Stimulated activated CD4-positive, alpha-beta T cell treated with anti-CD3 and anti-CD28 coated beads, Interleukin-1b, Interleukin-23, amount 100 ng/mL, for 1 hour (primary cell): ENCODE measurements around the gene PROM1.
A peak's percentile ranks its signal among the peaks of the same experiment; 100 is the strongest.

Source experiments
- DNase-seq, 2 donors: peaks; one replicate each; pipeline ENCODE4 v3.0.0-alpha.2; 2020; ENCODE audit warnings: low read depth in 2 of 2

PROM1 gene

DNA sequence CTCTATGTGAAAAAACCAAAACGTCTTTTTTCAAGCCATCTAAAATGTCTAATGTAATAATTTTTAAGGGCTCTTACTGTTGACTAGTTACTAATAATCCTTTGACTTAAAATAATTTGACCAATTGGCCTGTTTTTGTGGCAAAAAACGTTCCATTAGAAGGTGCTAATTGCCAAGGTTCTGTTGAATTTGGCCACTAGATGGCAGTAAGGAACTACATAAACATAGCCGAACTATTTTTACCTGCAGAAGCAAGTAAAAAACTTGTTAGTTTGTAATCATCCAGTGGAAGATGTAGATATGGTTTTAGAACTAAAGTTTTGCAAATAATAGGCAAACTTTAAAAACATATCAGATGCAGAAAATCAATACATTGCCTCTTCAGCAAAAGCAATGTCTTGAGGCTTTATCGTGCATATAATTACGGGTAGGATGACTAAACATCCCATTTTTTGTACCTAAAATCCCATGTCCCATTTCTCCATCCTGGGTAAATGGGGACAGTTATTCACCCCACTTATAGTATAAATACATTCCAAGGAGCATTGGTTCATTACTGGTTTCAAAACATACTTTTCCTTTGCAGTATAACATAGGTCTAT, 57.6 kb downstream of the PROM1 start:
- no peak for DNase-seq

DNA sequence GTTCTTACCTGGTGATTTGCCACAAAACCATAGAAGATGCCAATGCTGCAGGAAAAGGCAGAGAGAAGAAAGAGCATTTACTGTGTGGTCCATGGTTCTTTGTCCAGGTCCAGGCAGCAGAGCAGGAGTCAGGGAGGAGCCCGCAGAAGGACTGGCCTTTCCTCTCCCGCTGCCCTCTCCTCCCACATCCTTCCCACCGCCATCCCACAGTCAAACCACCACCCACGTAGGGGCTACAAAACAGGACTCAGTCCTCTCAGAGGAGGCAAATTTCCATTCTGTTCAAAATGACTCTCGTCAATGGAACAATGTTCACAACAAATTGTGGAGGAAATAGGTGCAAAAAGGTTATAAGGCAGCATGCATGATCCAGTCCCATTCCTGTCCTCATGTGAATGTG, 58.6 kb downstream of the PROM1 start:
- no peak for DNase-seq

- DNase-seq = no peak
Measured at GRCh38 chr4:16023776-16024408, 59.9 kb downstream of the PROM1 start.

- DNase-seq = no peak
Measured at GRCh38 chr4:16021804-16022560, 61.8 kb downstream of the PROM1 start.

- DNase-seq = no peak
Measured at GRCh38 chr4:16019649-16020048, 64.2 kb downstream of the PROM1 start.

- DNase-seq = no peak
Measured at GRCh38 chr4:16018841-16019240, 65.0 kb downstream of the PROM1 start.

- no peak for DNase-seq
Measured at GRCh38 chr4:16018061-16018676, 65.7 kb downstream of the PROM1 start.

DNA sequence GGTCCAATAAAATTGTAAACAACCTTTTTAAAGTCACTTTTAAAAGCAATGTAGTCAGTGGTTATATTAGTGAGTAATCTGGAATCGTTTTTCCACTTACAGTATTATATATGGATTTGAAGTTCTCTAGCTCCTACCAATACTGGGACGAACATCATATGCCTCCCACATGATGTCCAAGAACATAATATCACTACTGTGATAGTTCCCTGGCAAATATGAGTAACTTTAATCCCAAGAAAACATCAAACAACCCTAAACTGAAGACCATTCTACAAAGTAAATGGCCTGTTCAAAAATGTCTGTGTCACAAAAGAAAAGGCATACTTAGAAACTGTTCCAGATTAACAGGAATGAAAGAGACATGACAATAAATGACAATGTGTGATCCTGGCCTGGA, 67.3 kb downstream of the PROM1 start:
- no peak for DNase-seq

GRCh38 chr4:16011173-16011572, 72.7 kb downstream of the PROM1 start:
- DNase-seq = no peak

DNA sequence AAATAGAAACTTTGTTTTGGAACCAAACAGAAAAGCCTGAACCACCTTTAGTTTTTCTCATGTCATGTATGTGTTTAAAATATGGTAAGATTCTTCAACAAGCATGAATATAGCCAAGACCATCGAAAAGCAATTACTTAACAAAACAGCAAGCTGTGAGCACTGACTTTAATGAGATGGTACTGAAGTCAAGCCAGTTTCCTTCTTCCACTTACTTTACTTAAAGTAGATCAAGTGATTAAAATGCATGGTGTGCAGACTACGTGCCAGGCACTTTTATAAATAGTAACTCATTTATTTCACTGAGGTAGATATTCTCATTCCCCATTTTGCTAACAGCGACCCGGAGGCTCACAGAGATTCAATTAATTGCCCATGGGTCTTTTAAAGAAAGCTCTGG, 74.7 kb downstream of the PROM1 start:
- DNase-seq = no peak

DNA sequence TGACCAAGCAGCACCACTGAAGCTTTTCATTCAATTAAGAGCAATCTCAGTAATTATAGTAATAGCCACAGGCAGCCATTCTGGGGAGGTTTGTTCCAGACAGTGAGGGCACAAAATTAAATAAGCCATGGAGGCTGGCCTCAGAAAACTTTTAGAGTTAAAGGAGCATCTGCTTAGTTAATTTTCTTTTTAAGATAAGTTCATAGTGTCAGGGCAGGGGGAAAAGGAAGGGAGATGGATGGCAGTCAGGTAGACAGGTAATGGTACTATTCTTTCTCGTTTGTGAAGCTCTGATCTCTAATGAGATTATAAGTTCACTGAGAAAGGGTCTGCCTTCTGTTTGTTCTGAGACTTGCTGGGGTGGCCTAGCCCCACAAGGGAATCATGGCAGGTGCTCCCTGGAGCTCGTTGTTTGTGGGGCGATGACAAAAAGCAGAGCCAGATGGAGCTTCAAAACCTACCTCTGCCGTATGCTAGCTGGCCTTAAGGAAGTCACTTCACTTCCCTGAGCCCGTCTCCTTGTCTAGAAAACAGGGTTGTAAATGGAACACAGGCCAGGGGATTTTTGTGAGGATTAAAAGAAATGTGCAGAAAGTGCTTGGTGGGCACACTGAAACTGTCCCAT, 76.2 kb downstream of the PROM1 start:
- no peak for DNase-seq

- no peak for DNase-seq
Measured at GRCh38 chr4:16006771-16007446, 76.9 kb downstream of the PROM1 start.

- no peak for DNase-seq
Measured at GRCh38 chr4:16005676-16006075, 78.1 kb downstream of the PROM1 start.

DNA sequence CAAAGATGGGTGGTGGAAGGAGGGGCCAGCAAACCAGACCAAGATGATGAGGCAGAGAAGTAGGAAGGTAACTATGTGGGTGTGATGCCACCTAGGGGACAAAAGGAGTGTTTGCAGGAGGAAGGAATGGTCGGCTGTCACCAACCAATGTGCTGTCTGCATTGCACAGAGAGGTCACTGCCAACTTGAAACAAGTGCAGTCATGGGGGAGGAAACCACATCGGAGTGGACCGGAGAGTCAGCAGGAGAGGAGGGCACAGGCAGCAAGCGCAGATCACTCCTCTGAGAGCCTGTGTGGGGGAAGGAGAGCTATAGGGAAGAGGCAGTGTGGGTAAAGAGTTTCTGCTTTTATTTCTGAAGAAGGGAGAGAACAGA, 82.4 kb downstream of the PROM1 start:
- peak in 1 of 2 donors; percentile 8 for DNase-seq

DNA sequence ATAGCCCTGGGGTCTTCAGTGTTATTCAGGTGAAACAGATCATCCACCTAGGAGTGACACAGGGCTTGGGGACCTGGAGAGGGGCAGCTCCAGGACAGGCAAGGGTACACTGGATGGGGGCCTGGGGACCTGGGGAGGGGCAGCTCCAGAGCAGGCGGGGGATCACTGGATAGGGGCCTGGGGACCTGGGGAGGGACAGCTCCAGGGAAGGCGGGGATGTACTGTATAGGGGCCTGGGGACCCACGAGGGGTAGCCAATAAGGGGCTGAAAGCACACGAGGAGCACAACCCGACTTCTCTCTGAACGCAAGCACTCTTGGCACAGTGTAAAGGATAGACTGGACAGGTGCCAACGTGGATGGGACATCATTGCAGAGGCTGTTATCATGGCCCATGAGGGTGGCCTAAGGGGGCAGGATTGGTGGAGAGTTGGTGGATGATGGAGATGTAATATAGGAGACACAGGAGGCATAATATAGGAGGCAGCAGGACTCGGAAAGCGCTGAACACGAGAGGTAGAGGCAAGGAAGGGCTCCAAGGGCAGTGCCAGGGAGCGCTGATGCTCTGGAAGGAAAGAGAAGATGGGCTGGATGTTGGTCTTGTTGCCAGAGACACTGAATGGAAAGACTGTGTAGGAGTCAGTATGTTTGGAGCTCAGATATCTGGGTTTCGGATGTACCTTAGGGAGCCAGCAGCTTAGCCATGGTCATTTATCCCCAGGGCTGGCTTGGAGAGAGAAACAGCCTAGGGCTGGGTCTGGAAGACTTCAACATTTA, 82.9 kb downstream of the PROM1 start:
- no peak for DNase-seq

GRCh38 chr4:15996773-15997172, 87.0 kb downstream of the PROM1 start:
- DNase-seq = no peak

DNA sequence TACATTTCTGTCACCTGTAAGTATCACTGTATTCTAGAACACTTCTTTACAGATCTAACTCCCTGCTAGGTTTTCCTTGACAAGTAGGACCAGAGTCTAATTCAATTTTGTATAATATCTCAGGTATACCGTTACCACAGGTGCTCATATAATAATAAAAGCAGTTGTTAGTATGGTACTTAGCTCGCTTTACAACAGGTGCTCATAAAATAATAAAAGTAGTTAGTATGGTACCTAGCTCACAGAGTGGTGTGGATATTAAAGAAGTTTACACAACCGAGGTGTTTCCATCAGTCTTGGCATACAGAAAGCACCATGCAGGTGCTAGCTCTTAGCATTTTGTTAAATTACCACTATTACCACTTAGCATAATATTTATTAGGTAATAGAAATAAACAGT, 88.0 kb downstream of the PROM1 start:
- no peak for DNase-seq

DNA sequence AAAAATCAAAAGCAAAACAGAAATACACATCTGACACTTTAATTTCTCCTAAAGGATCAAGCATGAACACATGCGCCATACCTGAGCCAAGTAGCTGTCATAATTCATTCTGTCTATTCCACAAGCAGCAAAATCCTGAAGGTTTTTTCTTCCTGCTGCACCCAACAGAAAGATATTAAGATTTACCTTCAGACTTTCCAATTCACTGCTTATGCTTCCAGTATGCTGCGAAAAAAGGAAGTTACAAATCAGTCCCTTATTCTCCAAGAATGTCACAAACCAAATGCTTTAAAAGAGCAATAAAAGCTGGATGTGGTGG, 91.7 kb downstream of the PROM1 start:
- no peak for DNase-seq

GRCh38 chr4:15990570-15991285, 93.1 kb downstream of the PROM1 start:
- DNase-seq = no peak

GRCh38 chr4:15989424-15989823, 94.4 kb downstream of the PROM1 start:
- DNase-seq = no peak

GRCh38 chr4:15988222-15988621, 95.6 kb downstream of the PROM1 start:
- DNase-seq = no peak
